H9 (cell line): ENCODE data around the gene FBXO30. TPM values are rescaled to one million over a fixed set of nuclear protein-coding genes. Genes with fewer than 3 reads are reported as not detected.

Source experiments
- DNase-seq: peaks from one replicate; pipeline ENCODE4 v3.0.0-alpha.2; 2017
- H2AFZ ChIP-seq: one replicate; pipeline ENCODE4 v1.6.1; 2013; ENCODE audit warnings: mild to moderate bottlenecking, low read length, control low read depth, moderate library complexity
- H2AK5ac ChIP-seq: 2 replicates; pipeline ENCODE4 v1.6.1; 2013; ENCODE audit warnings: low read length, control low read depth, mixed read lengths; ENCODE audit not compliant: insufficient read length
- H2BK120ac ChIP-seq: one replicate; pipeline ENCODE4 v1.6.1; 2013; ENCODE audit warnings: low read depth, mild to moderate bottlenecking, low read length, control low read depth, inconsistent platforms; ENCODE audit not compliant: poor library complexity, severe bottlenecking
- H2BK12ac ChIP-seq: 2 replicates; pipeline ENCODE4 v1.6.1; 2013; ENCODE audit warnings: low read length, control low read depth, mixed read lengths, low read depth; ENCODE audit not compliant: insufficient read length
- H2BK15ac ChIP-seq: 2 replicates; pipeline ENCODE4 v1.6.1; 2013; ENCODE audit warnings: low read depth, low read length, control low read depth
- H2BK20ac ChIP-seq: one replicate; pipeline ENCODE4 v1.6.1; 2013; ENCODE audit warnings: low read depth, mild to moderate bottlenecking, low read length, control low read depth, inconsistent platforms; ENCODE audit not compliant: poor library complexity, severe bottlenecking
- H2BK5ac ChIP-seq: 2 replicates; pipeline ENCODE4 v1.6.1; 2013; ENCODE audit warnings: low read length, control low read depth, mixed read lengths; ENCODE audit not compliant: insufficient read length
- H3K14ac ChIP-seq: 2 replicates; pipeline ENCODE4 v1.6.1; 2013; ENCODE audit warnings: low read length, control low read depth; ENCODE audit not compliant: insufficient read depth
- H3K18ac ChIP-seq: 2 replicates; pipeline ENCODE4 v1.6.1; 2013; ENCODE audit warnings: low read depth, mild to moderate bottlenecking, mixed read lengths, low read length, control low read depth; ENCODE audit not compliant: insufficient read length
- H3K23ac ChIP-seq: 2 replicates; pipeline ENCODE4 v1.6.1; 2013; ENCODE audit warnings: low read length, control low read depth, mixed read lengths, low read depth; ENCODE audit not compliant: insufficient read length
- H3K23me2 ChIP-seq: 2 replicates; pipeline ENCODE4 v1.6.1; 2013; ENCODE audit warnings: low read depth, mild to moderate bottlenecking, mixed read lengths, low read length, control low read depth; ENCODE audit not compliant: insufficient read length, poor library complexity, severe bottlenecking
- H3K27ac ChIP-seq: 2 replicates; pipeline ENCODE4 v1.5.1; 2013; ENCODE audit warnings: low read length, control low read depth, mixed read lengths, low read depth; ENCODE audit not compliant: insufficient read length
- H3K27me3 ChIP-seq: 2 replicates; pipeline ENCODE4 v1.6.1; 2013; ENCODE audit warnings: low read length, control low read depth, inconsistent platforms; ENCODE audit not compliant: insufficient read depth
- H3K4ac ChIP-seq: 2 replicates; pipeline ENCODE4 v1.6.1; 2013; ENCODE audit warnings: low read depth, mild to moderate bottlenecking, control low read depth, inconsistent platforms, low read length, moderate library complexity
- H3K4me1 ChIP-seq: 2 replicates; pipeline ENCODE4 v1.6.1; 2013; ENCODE audit warnings: low read length, control low read depth, inconsistent platforms; ENCODE audit not compliant: insufficient read depth
- H3K4me2 ChIP-seq: 2 replicates; pipeline ENCODE4 v1.6.1; 2013; ENCODE audit warnings: low read length, control low read depth, mixed read lengths; ENCODE audit not compliant: insufficient read length, insufficient read depth
- H3K56ac ChIP-seq: 2 replicates; pipeline ENCODE4 v1.6.1; 2013; ENCODE audit warnings: low read depth, mild to moderate bottlenecking, mixed read lengths, low read length, control low read depth; ENCODE audit not compliant: insufficient read length
- H3K79me1 ChIP-seq: 2 replicates; pipeline ENCODE4 v1.6.1; 2013; ENCODE audit warnings: low read depth, mild to moderate bottlenecking, moderate library complexity, low read length, control low read depth, inconsistent platforms; ENCODE audit not compliant: insufficient read depth, poor library complexity, severe bottlenecking
- H3K79me2 ChIP-seq: 2 replicates; pipeline ENCODE4 v1.6.1; 2013; ENCODE audit warnings: low read length, control low read depth, inconsistent platforms; ENCODE audit not compliant: insufficient read depth
- H3K9ac ChIP-seq: 2 replicates; pipeline ENCODE4 v1.6.1; 2013; ENCODE audit warnings: low read length, control low read depth, mixed read lengths; ENCODE audit not compliant: insufficient read length; ENCODE audit errors: extremely low read depth
- H3K9me3 ChIP-seq: one replicate; pipeline ENCODE4 v1.6.1; 2013; ENCODE audit warnings: low read depth, low read length, inconsistent platforms; ENCODE audit not compliant: control insufficient read depth
- H3T11ph ChIP-seq: one replicate; pipeline ENCODE4 v1.6.1; 2013; ENCODE audit warnings: mild to moderate bottlenecking, low read length, control low read depth, inconsistent platforms
- H4K20me1 ChIP-seq: one replicate; pipeline ENCODE4 v1.6.1; 2013; ENCODE audit not compliant: control insufficient read depth, insufficient read length, insufficient read depth
- H4K5ac ChIP-seq: 2 replicates; pipeline ENCODE4 v1.6.1; 2013; ENCODE audit warnings: low read depth, mild to moderate bottlenecking, mixed read lengths, low read length, control low read depth; ENCODE audit not compliant: insufficient read length
- H4K8ac ChIP-seq: replicated peaks from 2 replicates; pipeline ENCODE4 v1.6.1; 2013; ENCODE audit warnings: low read length, control low read depth, mixed read lengths, low read depth; ENCODE audit not compliant: insufficient read length
- H4K91ac ChIP-seq: 2 replicates; pipeline ENCODE4 v1.6.1; 2013; ENCODE audit warnings: low read depth, mild to moderate bottlenecking, moderate library complexity, mixed read lengths, low read length, control low read depth; ENCODE audit not compliant: insufficient read length
- H3K27ac Mint-ChIP-seq, 3 experiments: 2 replicates in 2 of 3; 3 replicates in 1 of 3; pipeline ENCODE4 v1.8.0; 2020 to 2021; ENCODE audit warnings: mixed read lengths in 3 of 3, mild to moderate bottlenecking in 1 of 3, moderate library complexity in 1 of 3
- H3K27me3 Mint-ChIP-seq: 2 replicates; pipeline ENCODE4 v1.8.0; 2021; ENCODE audit warnings: low read depth, mild to moderate bottlenecking, moderate library complexity, mixed read lengths
- H3K36me3 Mint-ChIP-seq, 3 experiments: 2 replicates in 2 of 3; 3 replicates in 1 of 3; pipeline ENCODE4 v1.8.0; 2020 to 2021; ENCODE audit warnings: low read depth in 3 of 3, mixed read lengths in 3 of 3; ENCODE audit not compliant: insufficient read depth in 1 of 3
- H3K4me1 Mint-ChIP-seq, 2 experiments: 2 replicates each; pipeline ENCODE4 v1.8.0; 2020; ENCODE audit warnings: mixed read lengths in 2 of 2
- H3K4me3 Mint-ChIP-seq, 2 experiments: 2 replicates in 1 of 2; 3 replicates in 1 of 2; pipeline ENCODE4 v1.8.0; 2020 to 2021; ENCODE audit warnings: mild to moderate bottlenecking in 2 of 2, mixed read lengths in 2 of 2, moderate library complexity in 1 of 2
- H3K9me3 Mint-ChIP-seq, 2 experiments: 2 replicates in 1 of 2; 3 replicates in 1 of 2; pipeline ENCODE4 v1.8.0; 2020; ENCODE audit warnings: mild to moderate bottlenecking in 2 of 2, mixed read lengths in 2 of 2, moderate library complexity in 1 of 2
- CTCF ChIP-seq: fragments of 200-600 bp; sonication (generic); conservative IDR thresholded peaks from 3 replicates; pipeline ENCODE4 v1.8.0; 2021; ENCODE audit warnings: antibody characterized with exemption, mild to moderate bottlenecking
- WGBS: extraction: QIAGEN DNeasy Blood & Tissue Kit; methylation state at CpG from one replicate; pipeline ENCODE4 v1.1.7; 2013; ENCODE audit warnings: missing lambda C conversion rate, low lambda C conversion rate, mixed read lengths; ENCODE audit not compliant: insufficient read length; ENCODE audit errors: extremely low coverage; 5-methylcytosine and 5-hydroxymethylcytosine counted together
- total RNA-seq: library from RNA; stranded (reverse); gene quantifications from 2 replicates; pipeline ENCODE4 v1.2.1, GENCODE V29; 2021

FBXO30 gene
- total RNA-seq, 1 experiment from 2014 or later, result 16.9 TPM

- H3K27ac Mint-ChIP-seq, result no peak overlapping the region
- no peaks in the 10 kb centered on the region for H3K27me3 Mint-ChIP-seq
- WGBS, result no CpG with 5 or more reads among the region's 2 CpGs
These were observed 33.9 kb upstream of the FBXO30 start for GRCh38 chr6:145848541-145848940.

More at GRCh38 chr6:145848541-145848940, 33.9 kb upstream of the FBXO30 start:
- Mint-ChIP-seq H3K36me3 (no peaks in the 10 kb centered on the region), H3K9me3 (no peaks in the 10 kb centered on the region), H3K4me1 (no peaks in the 10 kb centered on the region), H3K4me3 (no peak overlapping the region)
- Histone ChIP-seq H3K4me1 (no peaks in the 10 kb centered on the region), H3K18ac (no peak overlapping the region), H3K27me3 (no peaks in the 10 kb centered on the region), H3K14ac (no peak overlapping the region), H3K79me2 (no peaks in the 10 kb centered on the region), H2BK15ac (no peak overlapping the region), H3K4me2 (no peak overlapping the region), H4K5ac (no peak overlapping the region), H3T11ph (no peak overlapping the region), H3K9ac (no peak overlapping the region), H2BK5ac (no peak overlapping the region), H3K27ac (no peak overlapping the region), H3K9me3 (no peaks in the 10 kb centered on the region), H4K91ac (no peak overlapping the region), H2BK12ac (no peak overlapping the region), H2BK120ac (no peak overlapping the region), H3K4ac (no peak overlapping the region), H2AFZ (no peak overlapping the region), H3K79me1 (no peaks in the 10 kb centered on the region), H3K23me2 (no peaks in the 10 kb centered on the region), H3K23ac (no peak overlapping the region), H4K20me1 (no peaks in the 10 kb centered on the region), H2AK5ac (no peak overlapping the region), H3K56ac (no peak overlapping the region), H4K8ac (no peak overlapping the region), H2BK20ac (no peak overlapping the region)
- DNase-seq, result no peak
- no peak for TF ChIP-seq CTCF
